Endothelial cell (in vitro differentiated cells): ENCODE results near the gene RASGRP1. TPM values are rescaled to one million over a fixed set of nuclear protein-coding genes. Genes with fewer than 3 reads are reported as not detected.

Experiments used
- DNase-seq: peaks from one replicate; pipeline ENCODE4 v3.0.0; 2021; ENCODE audit warnings: low spot score
- H3K27ac Mint-ChIP-seq: one replicate; pipeline ENCODE4 v1.8.0; 2021; ENCODE audit warnings: mixed read lengths, inconsistent platforms; ENCODE audit not compliant: unreplicated experiment
- H3K27me3 Mint-ChIP-seq: one replicate; pipeline ENCODE4 v1.8.0; 2021; ENCODE audit warnings: mild to moderate bottlenecking, moderate library complexity, mixed read lengths, inconsistent platforms; ENCODE audit not compliant: unreplicated experiment
- H3K36me3 Mint-ChIP-seq: one replicate; pipeline ENCODE4 v1.8.0; 2021; ENCODE audit warnings: mild to moderate bottlenecking, low read depth, mixed read lengths, inconsistent platforms; ENCODE audit not compliant: unreplicated experiment
- H3K4me1 Mint-ChIP-seq: one replicate; pipeline ENCODE4 v1.8.0; 2021; ENCODE audit warnings: mild to moderate bottlenecking, mixed read lengths, inconsistent platforms; ENCODE audit not compliant: unreplicated experiment
- H3K4me3 Mint-ChIP-seq: one replicate; pipeline ENCODE4 v1.8.0; 2021; ENCODE audit warnings: mild to moderate bottlenecking, mixed read lengths, inconsistent platforms; ENCODE audit not compliant: unreplicated experiment
- H3K9me3 Mint-ChIP-seq: one replicate; pipeline ENCODE4 v1.8.0; 2021; ENCODE audit warnings: mixed read lengths, inconsistent platforms; ENCODE audit not compliant: unreplicated experiment
- CTCF ChIP-seq: fragments of 200-600 bp; sonication (generic); IDR thresholded peaks from one replicate; pipeline ENCODE4 v1.5.0; 2021; ENCODE audit warnings: antibody characterized with exemption; ENCODE audit not compliant: unreplicated experiment
- total RNA-seq: library from RNA; stranded (reverse); fragmentation: NEBNext Ultra II Directional; extraction: Animal tissue kit (Norgen Biotek cat#: 25700); gene quantifications from one replicate; pipeline ENCODE4 v1.2.1, GENCODE V29; 2021; ENCODE audit not compliant: unreplicated experiment

RASGRP1 gene
- total RNA-seq, 1 donor from 2014 or later, result 0.49 TPM

DNA sequence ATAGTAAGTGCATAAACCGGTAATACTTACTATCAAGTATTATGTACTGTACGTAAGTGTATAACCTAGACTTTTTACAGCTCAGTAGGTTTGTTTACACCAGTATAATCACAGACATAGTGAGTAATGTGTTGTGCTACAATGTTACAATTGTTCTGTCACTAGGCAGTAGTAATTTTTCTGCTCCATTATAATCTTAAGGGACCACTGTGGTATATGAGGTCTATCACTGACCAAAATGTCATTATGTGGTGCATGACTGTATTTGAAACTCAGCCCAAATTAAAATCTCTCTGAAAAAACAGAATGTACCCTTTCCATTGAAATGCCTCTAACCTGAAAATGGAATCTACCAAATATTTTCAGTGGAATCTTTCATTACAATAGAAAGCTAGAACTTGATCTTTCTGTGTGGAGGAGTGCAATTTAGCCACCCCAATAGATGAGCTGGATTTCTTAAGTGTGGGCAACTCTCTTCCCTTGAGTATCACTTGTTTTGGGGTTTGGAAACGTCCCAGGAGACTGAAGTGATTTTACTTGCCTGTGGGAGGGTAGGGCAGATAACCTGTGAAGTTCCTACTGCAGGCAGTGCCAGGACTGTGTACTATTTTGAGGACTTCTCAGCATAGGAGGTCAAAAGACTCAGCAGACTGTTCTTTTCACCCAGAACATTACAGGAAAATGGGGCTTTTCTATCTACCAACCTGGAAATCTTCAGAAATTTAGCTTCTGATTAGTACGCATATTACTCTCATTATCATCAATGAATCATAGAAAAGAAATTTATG, 59.7 kb downstream of the RASGRP1 start:
- Mint-ChIP-seq H3K4me1 (peaks cover under 1% of the 10 kb centered on the region), H3K27ac (no peak overlapping the region), H3K27me3 (no peaks in the 10 kb centered on the region), H3K9me3 (no peaks in the 10 kb centered on the region), H3K4me3 (no peak overlapping the region), H3K36me3 (no peaks in the 10 kb centered on the region)
- DNase-seq, result no peak
- TF ChIP-seq CTCF, result no peak

- no peaks in the 10 kb centered on the region for H3K27me3 Mint-ChIP-seq
- H3K36me3 Mint-ChIP-seq, result no peaks in the 10 kb centered on the region
- H3K9me3 Mint-ChIP-seq, result no peaks in the 10 kb centered on the region
- no peak overlapping the region for H3K27ac Mint-ChIP-seq
- H3K4me1 Mint-ChIP-seq, result peaks cover 2% of the 10 kb centered on the region
- DNase-seq, result no peak
- no peak for TF ChIP-seq CTCF
- H3K4me3 Mint-ChIP-seq, result no peak overlapping the region
Measured at GRCh38 chr15:38503496-38503895, 61.1 kb downstream of the RASGRP1 start.

DNA sequence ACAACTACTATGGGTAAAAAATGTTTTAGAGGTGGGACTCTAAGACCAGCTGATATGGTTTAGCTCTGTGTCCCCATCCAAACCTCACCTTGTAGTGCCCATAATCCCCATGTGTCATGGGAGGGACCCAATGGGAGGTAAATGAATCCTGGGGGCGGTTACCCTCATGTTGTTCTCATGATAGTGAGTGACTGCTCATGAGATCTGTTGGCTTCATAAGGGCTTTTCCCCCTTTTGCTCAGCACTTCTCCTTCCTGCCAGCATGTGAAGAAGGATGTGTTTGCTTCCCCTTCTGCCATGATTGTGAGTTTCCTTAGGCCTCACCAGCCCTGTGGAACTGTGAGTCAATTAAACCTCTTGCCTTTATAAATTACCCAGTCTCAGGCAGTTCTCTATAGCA, 65.0 kb downstream of the RASGRP1 start:
- Mint-ChIP-seq H3K4me3 (no peak overlapping the region), H3K4me1 (peaks cover 2% of the 10 kb centered on the region), H3K36me3 (no peaks in the 10 kb centered on the region), H3K9me3 (no peaks in the 10 kb centered on the region), H3K27me3 (no peaks in the 10 kb centered on the region), H3K27ac (no peak overlapping the region)
- no peak for DNase-seq
- TF ChIP-seq CTCF, result no peak

DNA sequence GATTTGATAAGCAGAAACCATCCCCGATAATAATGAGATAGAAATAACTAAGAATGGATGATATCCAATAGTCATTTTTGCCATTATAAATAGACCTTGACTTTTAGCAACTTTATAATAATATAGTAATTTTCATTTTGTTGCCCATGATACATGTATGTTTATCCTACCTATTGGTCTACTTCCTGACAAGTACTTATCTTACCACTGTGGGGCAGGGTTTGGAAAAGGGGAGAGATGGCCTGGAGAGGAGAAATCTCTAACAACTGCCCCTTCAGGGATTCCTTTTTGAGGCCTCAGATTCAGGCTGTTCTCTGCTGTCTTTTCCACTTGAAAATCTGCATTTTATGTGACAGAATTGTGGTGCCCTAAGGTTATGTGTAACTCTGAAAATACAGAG, 68.5 kb downstream of the RASGRP1 start:
- no peak for DNase-seq
- Mint-ChIP-seq H3K27me3 (no peaks in the 10 kb centered on the region), H3K4me1 (peaks cover 2% of the 10 kb centered on the region), H3K9me3 (no peaks in the 10 kb centered on the region), H3K27ac (no peak overlapping the region), H3K36me3 (no peaks in the 10 kb centered on the region), H3K4me3 (no peak overlapping the region)
- no peak for TF ChIP-seq CTCF

DNA sequence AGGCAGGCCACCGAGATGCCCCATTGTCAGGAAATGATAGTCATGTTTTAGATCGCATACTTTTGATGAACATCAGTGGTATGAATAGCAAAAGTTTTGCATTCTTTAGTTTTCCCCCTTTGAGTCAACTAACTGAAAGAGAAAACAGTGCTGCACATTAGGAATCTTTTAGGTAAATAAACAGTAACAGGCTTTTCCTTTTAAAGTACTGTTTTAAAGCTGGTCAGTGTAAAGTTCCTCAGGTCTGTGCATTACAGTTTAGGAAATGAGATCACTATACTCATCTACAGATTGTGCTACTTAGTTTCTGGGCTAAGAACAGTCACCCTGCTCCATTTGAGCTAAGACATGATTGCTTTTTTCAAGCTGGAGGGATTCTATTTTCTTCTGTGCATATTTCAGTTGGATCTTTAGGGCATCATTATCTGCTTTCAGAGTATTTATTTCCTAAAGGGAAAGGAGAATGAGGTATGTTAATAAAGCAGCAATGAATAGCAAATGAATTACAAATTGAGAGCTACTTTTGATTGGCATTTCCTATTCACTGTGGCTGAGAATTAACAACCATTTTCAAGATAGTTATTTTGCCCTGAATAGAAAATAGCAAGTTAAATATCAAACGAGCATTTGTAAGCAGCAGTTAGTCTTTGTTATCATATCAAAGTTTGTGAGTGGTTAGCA, 74.2 kb downstream of the RASGRP1 start:
- Mint-ChIP-seq H3K4me1 (no peaks in the 10 kb centered on the region), H3K9me3 (no peaks in the 10 kb centered on the region), H3K4me3 (no peak overlapping the region), H3K36me3 (no peaks in the 10 kb centered on the region), H3K27ac (no peak overlapping the region), H3K27me3 (no peaks in the 10 kb centered on the region)
- TF ChIP-seq CTCF, result no peak
- DNase-seq, result no peak
